PC-3 (cell line): ENCODE results near the gene PTPN23. TPM values are rescaled to one million over a fixed set of nuclear protein-coding genes. Genes with fewer than 3 reads are reported as not detected.

Source experiments
- ATAC-seq: fragments of 200-7000 bp; cut with Tn5 transposase; 2 replicates; pipeline ENCODE4 v1.9.1; 2020; ENCODE audit warnings: mild to moderate bottlenecking, moderate library complexity
- BruUV-seq: library from RNA; stranded (reverse); fragments of 400-500 nt; replicated peaks from 2 replicates; lab custom pipeline; 2021; lab: Mats Ljungman, UMichigan
- CTCF ChIA-PET: fragments of 300-600 bp; sonication (Branson Sonifier 250); formaldehyde crosslinking; loops from one replicate; lab custom pipeline; 2022; ENCODE audit warnings: antibody characterized with exemption; lab: Charles Lee
- POLR2A ChIA-PET: fragments of 300-600 bp; sonication (Branson Sonifier 250); formaldehyde crosslinking; loops from one replicate; lab custom pipeline; 2022; ENCODE audit warnings: antibody characterized with exemption; ENCODE audit not compliant: unreplicated experiment; lab: Charles Lee
- DNase-seq: peaks from one replicate; pipeline ENCODE4 v3.0.0-alpha.2; 2015
- H2AFZ ChIP-seq: fragments of 300-600 bp; sonication (generic); 2 replicates; pipeline ENCODE4 v1.6.0; 2016; ENCODE audit warnings: antibody characterized with exemption, low read length
- H3F3A ChIP-seq: fragments of 300-600 bp; sonication (generic); one replicate; pipeline ENCODE4 v1.6.0; 2017; ENCODE audit warnings: antibody characterized with exemption, low read length, control low read depth, mild to moderate bottlenecking; ENCODE audit not compliant: unreplicated experiment
- H3K27ac ChIP-seq: fragments of 300-600 bp; sonication (generic); 2 replicates; pipeline ENCODE4 v1.5.1; 2016; ENCODE audit warnings: mild to moderate bottlenecking, low read length
- H3K27me3 ChIP-seq: fragments of 300-600 bp; sonication (generic); 2 replicates; pipeline ENCODE4 v1.6.1; 2016; ENCODE audit warnings: low read length, mixed read lengths
- H3K36me3 ChIP-seq: fragments of 300-600 bp; sonication (generic); 2 replicates; pipeline ENCODE4 v1.6.1; 2016; ENCODE audit warnings: low read depth, mixed run types, low read length, mixed read lengths
- H3K4me1 ChIP-seq: fragments of 300-600 bp; sonication (generic); 2 replicates; pipeline ENCODE4 v1.5.1; 2016; ENCODE audit warnings: low read length; ENCODE audit not compliant: insufficient read depth
- H3K4me2 ChIP-seq: fragments of 300-600 bp; sonication (generic); 2 replicates; pipeline ENCODE4 v1.6.0; 2016; ENCODE audit warnings: low read length
- H3K4me3 ChIP-seq: fragments of 300-600 bp; sonication (generic); 2 replicates; pipeline ENCODE4 v1.5.1; 2016; ENCODE audit warnings: mild to moderate bottlenecking, low read length, mixed read lengths
- H3K79me2 ChIP-seq: fragments of 300-600 bp; sonication (generic); 2 replicates; pipeline ENCODE4 v1.6.1; 2017; ENCODE audit warnings: low read length, mixed read lengths
- H3K9ac ChIP-seq: fragments of 300-600 bp; sonication (generic); 2 replicates; pipeline ENCODE4 v1.6.0; 2016; ENCODE audit warnings: mild to moderate bottlenecking, low read length
- H3K9me2 ChIP-seq: fragments of 300-600 bp; sonication (generic); replicated peaks from 2 replicates; pipeline ENCODE4 v1.6.1; 2016; ENCODE audit warnings: mixed run types, low read length, mixed read lengths
- H3K9me3 ChIP-seq: fragments of 300-600 bp; sonication (generic); 2 replicates; pipeline ENCODE4 v1.6.1; 2016; ENCODE audit warnings: low read length, mixed read lengths
- H4K20me1 ChIP-seq: fragments of 300-600 bp; sonication (generic); 2 replicates; pipeline ENCODE4 v1.6.1; 2016; ENCODE audit warnings: low read length, mixed read lengths
- CTCF ChIP-seq: fragments of 300-600 bp; sonication (generic); conservative IDR thresholded peaks from 2 replicates; pipeline ENCODE4 v1.5.1; 2017; ENCODE audit warnings: antibody characterized with exemption, low read depth, mild to moderate bottlenecking, low read length
- EZH2 ChIP-seq: fragments of 300-600 bp; sonication (generic); IDR thresholded peaks from one replicate; pipeline ENCODE4 v1.6.1; 2017; ENCODE audit warnings: antibody characterized with exemption, mild to moderate bottlenecking, low read length; ENCODE audit not compliant: unreplicated experiment
- EZH2phosphoT487 ChIP-seq: fragments of 300-600 bp; sonication (generic); IDR thresholded peaks from 2 replicates; pipeline ENCODE4 v1.6.1; 2018; ENCODE audit warnings: mild to moderate bottlenecking, antibody characterized with exemption, low read length, borderline replicate concordance
- intact Hi-C: fragments of 100-400 bp; cut with micrococcal nuclease; formaldehyde crosslinking; loops from 2 replicates; pipeline ENCODE4 v1.9.0; 2023
- total RNA-seq: library from RNA; depleted of rRNA; stranded (reverse); fragments of >200 nt; gene quantifications from 2 replicates; pipeline ENCODE4 v1.2.3, GENCODE V29; 2014

PTPN23 gene
- total RNA-seq, 1 experiment from 2014 or later = 22.3 TPM

DNA sequence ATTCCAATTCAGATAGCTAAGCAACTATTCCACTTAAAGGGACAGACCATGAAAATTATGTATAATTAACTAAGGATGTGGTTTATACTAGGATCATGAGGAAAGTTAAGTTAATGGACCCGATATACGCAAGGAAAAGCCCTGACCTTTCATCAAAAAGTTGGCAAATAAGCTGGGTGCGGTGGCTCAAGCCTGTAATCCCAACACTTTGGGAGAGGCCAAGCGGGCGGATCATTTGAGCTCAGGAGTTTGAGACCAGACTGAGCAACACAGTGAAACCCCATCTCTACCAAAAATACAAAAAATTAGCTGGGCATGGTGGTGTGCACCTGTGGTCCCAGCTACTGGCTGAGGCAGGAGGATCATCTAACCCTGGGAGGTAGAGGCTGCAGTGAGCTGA is 55.4 kb downstream of the PTPN23 start:
- Histone ChIP-seq H3K4me3 (no peak overlapping the region), H3K4me1 (peaks cover 12% of the 10 kb centered on the region), H3K79me2 (no peaks in the 10 kb centered on the region), H3K36me3 (peaks cover 23% of the 10 kb centered on the region), H3F3A (no peaks in the 10 kb centered on the region), H3K4me2 (no peak overlapping the region), H4K20me1 (no peaks in the 10 kb centered on the region), H3K9ac (no peak overlapping the region), H2AFZ (no peak overlapping the region), H3K9me2 (no peaks in the 10 kb centered on the region), H3K27ac (no peak overlapping the region), H3K9me3 (no peaks in the 10 kb centered on the region), H3K27me3 (no peaks in the 10 kb centered on the region)
- CTCF ChIA-PET = interaction anchor here (0.5 to 0.6 kb wide), 2 partner anchors 77 to 353 kb away, joined by 5 to 6 read pairs; no protein-coding TSS in a partner anchor
- no peak for TF ChIP-seq CTCF
- TF ChIP-seq EZH2 = no peak
- TF ChIP-seq EZH2phosphoT487 = no peak
- no peak for DNase-seq
- ATAC-seq = no peak
- BruUV-seq = no TSS peak
- POLR2A ChIA-PET = no interaction called here
- intact Hi-C loops = no loop called here

DNA sequence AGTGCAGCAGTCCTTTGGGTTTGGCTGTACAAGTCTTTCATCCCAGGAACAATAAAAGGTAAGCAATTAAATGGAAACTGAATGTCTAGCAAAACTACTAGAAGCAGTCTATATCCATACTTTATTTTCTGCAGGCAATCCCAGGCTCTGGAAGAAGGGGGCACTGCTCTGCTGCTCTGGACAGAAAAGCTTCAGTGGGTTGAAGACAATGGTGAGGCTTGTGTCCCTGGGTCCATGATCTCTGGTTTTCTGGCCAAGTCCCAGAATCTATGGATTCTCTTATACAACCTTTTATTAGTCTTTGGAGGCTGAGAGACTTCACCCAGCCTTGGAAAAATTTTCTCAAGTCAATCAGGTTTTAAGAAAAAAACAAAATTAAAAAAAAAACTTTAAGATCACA is 59.3 kb downstream of the PTPN23 start:
- no peak overlapping the region for H2AFZ ChIP-seq
- CTCF ChIA-PET = interaction anchor here (1.2 kb wide), 1 partner anchor 35 kb away, joined by 4 read pairs; the partner anchor contains the start of gene SCAP
- no peaks in the 10 kb centered on the region for H3F3A ChIP-seq
- peak; percentile 31 for DNase-seq
- POLR2A ChIA-PET = no interaction called here
- H3K27ac ChIP-seq = no peak overlapping the region
- peaks cover 20% of the 10 kb centered on the region for H3K4me1 ChIP-seq
- BruUV-seq = no TSS peak
- TF ChIP-seq CTCF = peak; percentile 56
- no peak for TF ChIP-seq EZH2phosphoT487
- TF ChIP-seq EZH2 = no peak
- H3K9me3 ChIP-seq = no peaks in the 10 kb centered on the region
- 0 out of 2 replicates have a peak, but pooled peaks have one; percentile 17 for ATAC-seq
- H3K4me2 ChIP-seq = no peak overlapping the region
- intact Hi-C loops = no loop called here
- H3K9me2 ChIP-seq = no peaks in the 10 kb centered on the region
- H3K4me3 ChIP-seq = no peak overlapping the region
- no peaks in the 10 kb centered on the region for H4K20me1 ChIP-seq
- H3K9ac ChIP-seq = no peak overlapping the region
- H3K79me2 ChIP-seq = peaks cover 19% of the 10 kb centered on the region
- no peaks in the 10 kb centered on the region for H3K27me3 ChIP-seq
- H3K36me3 ChIP-seq = peaks cover 7% of the 10 kb centered on the region

GRCh38 chr3:47441796-47442551 is 61.2 kb downstream of the PTPN23 start:
- CTCF ChIA-PET = no interaction called here
- POLR2A ChIA-PET = no interaction called here
- intact Hi-C loops = loop anchor here (2.0 kb wide), 1 partner anchor 33 kb away; the partner anchor contains the start of gene SCAP
- no peak for TF ChIP-seq EZH2
- TF ChIP-seq EZH2phosphoT487 = no peak
- TF ChIP-seq CTCF = no peak
- no TSS peak for BruUV-seq
- Histone ChIP-seq H3K27ac (no peak overlapping the region), H3K9ac (no peak overlapping the region), H4K20me1 (no peaks in the 10 kb centered on the region), H3K36me3 (peaks cover 7% of the 10 kb centered on the region), H3K27me3 (no peaks in the 10 kb centered on the region), H2AFZ (no peak overlapping the region), H3K9me3 (no peaks in the 10 kb centered on the region), H3K9me2 (no peaks in the 10 kb centered on the region), H3K4me3 (no peak overlapping the region), H3K4me1 (peaks cover 20% of the 10 kb centered on the region), H3F3A (no peaks in the 10 kb centered on the region), H3K4me2 (no peak overlapping the region), H3K79me2 (peaks cover 29% of the 10 kb centered on the region)
- DNase-seq (no peak), ATAC-seq (no peak)
